HepG2 (cell line): ENCODE results near the gene TMEM121. TPM values are rescaled to one million over a fixed set of nuclear protein-coding genes. Genes with fewer than 3 reads are reported as not detected.

Experiments used
- ARNT2 ChIP-seq: sonication (generic); formaldehyde crosslinking; IDR thresholded peaks from 2 replicates; pipeline ENCODE4 v1.8.0; 2022; ENCODE audit warnings: mild to moderate bottlenecking, low read depth, missing genetic modification reagents, moderate library complexity
- CSRNP1 ChIP-seq: sonication (generic); formaldehyde crosslinking; IDR thresholded peaks from 2 replicates; pipeline ENCODE4 v1.8.1; 2023; ENCODE audit warnings: mild to moderate bottlenecking, missing genetic modification reagents
- DMTF1 ChIP-seq: sonication (generic); formaldehyde crosslinking; IDR thresholded peaks from 2 replicates; pipeline ENCODE4 v1.4.0; 2020; ENCODE audit warnings: mild to moderate bottlenecking, missing genetic modification reagents
- DZIP1 ChIP-seq: sonication (generic); formaldehyde crosslinking; IDR thresholded peaks from 2 replicates; pipeline ENCODE4 v1.5.0; 2020; ENCODE audit warnings: mild to moderate bottlenecking, missing genetic modification reagents
- GATAD2A ChIP-seq: IDR thresholded peaks from 2 replicates; pipeline ENCODE4 v1.6.1; 2016
- KDM6A ChIP-seq: IDR thresholded peaks from 2 replicates; pipeline ENCODE4 v1.6.1; 2016; ENCODE audit warnings: low read depth
- MTF1 ChIP-seq: sonication (generic); formaldehyde crosslinking; IDR thresholded peaks from 2 replicates; pipeline ENCODE4 v1.5.0; 2020; ENCODE audit warnings: missing genetic modification reagents
- MYPOP ChIP-seq: sonication (generic); formaldehyde crosslinking; IDR thresholded peaks from 2 replicates; pipeline ENCODE4 v1.8.1; 2023; ENCODE audit warnings: mild to moderate bottlenecking, moderate library complexity, missing genetic modification reagents
- POLR2G ChIP-seq: fragments of 200-400 bp; formaldehyde crosslinking; IDR thresholded peaks from 2 replicates; pipeline ENCODE4 v1.6.1; 2018; ENCODE audit warnings: mild to moderate bottlenecking, low read depth, low read length, moderate library complexity
- SATB2 ChIP-seq: sonication (generic); formaldehyde crosslinking; IDR thresholded peaks from 2 replicates; pipeline ENCODE4 v1.5.0; 2020; ENCODE audit warnings: missing genetic modification reagents
- STAG1 ChIP-seq: sonication (generic); formaldehyde crosslinking; IDR thresholded peaks from 2 replicates; pipeline ENCODE4 v1.4.0; 2020; ENCODE audit warnings: missing genetic modification reagents
- THRA ChIP-seq: sonication (generic); formaldehyde crosslinking; IDR thresholded peaks from 2 replicates; pipeline ENCODE4 v1.4.0; 2020; ENCODE audit warnings: missing genetic modification reagents, borderline replicate concordance
- ZFY ChIP-seq: sonication (generic); formaldehyde crosslinking; IDR thresholded peaks from 2 replicates; pipeline ENCODE4 v1.4.0; 2020; ENCODE audit warnings: missing genetic modification reagents
- ZKSCAN8 ChIP-seq: IDR thresholded peaks from 2 replicates; pipeline ENCODE4 v1.6.1; 2016; ENCODE audit warnings: borderline replicate concordance, missing genetic modification reagents, missing compliant biosample characterization
- ZNF136 ChIP-seq: sonication (generic); formaldehyde crosslinking; IDR thresholded peaks from 2 replicates; pipeline ENCODE4 v1.8.1; 2022; ENCODE audit warnings: low read depth, mild to moderate bottlenecking, moderate library complexity, missing genetic modification reagents
- ZNF33A ChIP-seq: sonication (generic); formaldehyde crosslinking; IDR thresholded peaks from 2 replicates; pipeline ENCODE4 v1.5.1; 2020; ENCODE audit warnings: missing genetic modification reagents, mild to moderate bottlenecking, moderate library complexity, borderline replicate concordance
- ZNF660 ChIP-seq: sonication (generic); formaldehyde crosslinking; IDR thresholded peaks from 2 replicates; pipeline ENCODE4 v1.5.1; 2020; ENCODE audit warnings: mild to moderate bottlenecking, low read depth, missing genetic modification reagents, borderline replicate concordance
- ZNF883 ChIP-seq: sonication (generic); formaldehyde crosslinking; IDR thresholded peaks from 2 replicates; pipeline ENCODE4 v1.5.1; 2020; ENCODE audit warnings: mild to moderate bottlenecking, missing genetic modification reagents; ENCODE audit errors: not compliant biosample characterization
- polyA plus RNA-seq, 8 experiments: library from polyadenylated mRNA; depleted of rRNA in 3 of 8; stranded (reverse) in 7 of 8; unstranded in 1 of 8; fragments of >200 nt; fragmentation: Illumina TruSeq in 4 of 8; extraction: Trizol in 4 of 8; gene quantifications; 2 replicates each; pipeline versions ENCODE4 v1.2.1 to v1.2.3, GENCODE V29; 2011 to 2016; ENCODE audit warnings: low read depth in 4 of 8, missing spikeins in 1 of 8, mixed read lengths in 1 of 8; ENCODE audit not compliant: insufficient read depth in 1 of 8
- total RNA-seq, 5 experiments: library from RNA; depleted of rRNA; stranded (reverse); fragments of >200 nt; fragmentation: Illumina TruSeq; extraction: Trizol; gene quantifications; 2 replicates each; pipeline ENCODE4 v1.2.3, GENCODE V29; 2016; ENCODE audit warnings: low read depth in 1 of 5

Gene TMEM121
- total and polyA plus RNA-seq, 2 of the 13 experiments (the other 11 are each of a cell fraction or from before 2014, with no cell fraction given) = 6.6 to 19.0 TPM

GRCh38 chr14:105480807-105481801, 45.3 kb upstream of the TMEM121 start (continued):
- TF ChIP-seq CSRNP1 (CRISPR knock-in tag) (peak; percentile 74), MYPOP (peak; percentile 55; the same call in 1 of the 2 replicates), ZNF660 (CRISPR knock-in tag) (no peak), ARNT2 (CRISPR knock-in tag) (0 out of 2 replicates have a peak, but pooled peaks have one; percentile 36), DMTF1 (CRISPR knock-in tag) (no peak), SATB2 (no peak), ZNF883 (peak; percentile 29), STAG1 (CRISPR knock-in tag) (peak; percentile 76), THRA (CRISPR knock-in tag) (0 out of 2 replicates have a peak, but pooled peaks have one; percentile 27), POLR2G (peak; percentile 25; the same call in 1 of the 2 replicates), DZIP1 (peak; percentile 85; the same call in 1 of the 2 replicates), ZKSCAN8 (CRISPR knock-in tag) (no peak), ZNF33A (CRISPR knock-in tag) (no peak), ZFY (CRISPR knock-in tag) (no peak), ZNF136 (CRISPR knock-in tag) (0 out of 2 replicates have a peak, but pooled peaks have one; percentile 45), MTF1 (CRISPR knock-in tag) (no peak), KDM6A (no peak), GATAD2A (CRISPR knock-in tag) (peak; percentile 58)
